Immature natural killer cell (primary cell): ENCODE data around the gene NT5DC1. TPM values are rescaled to one million over a fixed set of nuclear protein-coding genes. Genes with fewer than 3 reads are reported as not detected.

Source experiments
- DNase-seq, 3 donors: peaks; one replicate each; pipeline ENCODE4 v3.0.0; 2022; ENCODE audit warnings: mixed read lengths in 1 of 3
- H3K27ac Mint-ChIP-seq, 6 donors: one replicate each; pipeline ENCODE4 v1.8.0; 2020; ENCODE audit warnings: mixed read lengths in 6 of 6, mild to moderate bottlenecking in 5 of 6, inconsistent platforms in 4 of 6, moderate library complexity in 3 of 6
- H3K27me3 Mint-ChIP-seq, 3 donors: one replicate each; pipeline ENCODE4 v1.8.0; 2020 to 2021; ENCODE audit warnings: low read depth in 3 of 3, mild to moderate bottlenecking in 3 of 3, mixed read lengths in 3 of 3, moderate library complexity in 3 of 3, inconsistent platforms in 1 of 3
- H3K36me3 Mint-ChIP-seq, 3 donors: one replicate each; pipeline ENCODE4 v1.8.0; 2020; ENCODE audit warnings: mixed read lengths in 3 of 3, inconsistent platforms in 2 of 3, mild to moderate bottlenecking in 2 of 3
- H3K4me1 Mint-ChIP-seq, 2 donors: one replicate each; pipeline ENCODE4 v1.8.0; 2020; ENCODE audit warnings: inconsistent platforms in 2 of 2, mild to moderate bottlenecking in 2 of 2, mixed read lengths in 2 of 2, moderate library complexity in 1 of 2
- H3K4me3 Mint-ChIP-seq, 5 donors: one replicate each; pipeline ENCODE4 v1.8.0; 2020; ENCODE audit warnings: mild to moderate bottlenecking in 5 of 5, mixed read lengths in 5 of 5, inconsistent platforms in 3 of 5, moderate library complexity in 3 of 5
- H3K9me3 Mint-ChIP-seq, 6 donors: one replicate each; pipeline ENCODE4 v1.8.0; 2020; ENCODE audit warnings: mild to moderate bottlenecking in 6 of 6, mixed read lengths in 6 of 6, inconsistent platforms in 4 of 6, moderate library complexity in 3 of 6
- polyA plus RNA-seq, 3 donors: library from polyadenylated mRNA; unstranded; fragments of 300-500 nt; fragmentation: Illumina TruSeq; gene quantifications; one replicate each; pipeline ENCODE4 v1.2.3, GENCODE V29; 2021

The NT5DC1 gene
- polyA plus RNA-seq, 3 donors from 2014 or later: 30.6 to 44.8 (median 35.9) TPM

- no peak overlapping the region for H3K27ac Mint-ChIP-seq
- peaks cover 4 to 22% (median 7%) of the 10 kb centered on the region in 3 donors for H3K36me3 Mint-ChIP-seq
- H3K27me3 Mint-ChIP-seq: no peaks in the 10 kb centered on the region
- H3K4me1 Mint-ChIP-seq: peaks cover 4 to 13% of the 10 kb centered on the region in 2 donors
- H3K4me3 Mint-ChIP-seq: no peak overlapping the region
- no peaks in the 10 kb centered on the region for H3K9me3 Mint-ChIP-seq
- no peak for DNase-seq
These were observed 27.3 kb downstream of the NT5DC1 start for GRCh38 chr6:116127771-116128493.

GRCh38 chr6:116133453-116133852, 32.8 kb downstream of the NT5DC1 start:
- peaks cover 3 to 26% (median 5%) of the 10 kb centered on the region in 3 donors for H3K36me3 Mint-ChIP-seq

GRCh38 chr6:116136373-116136772, 35.7 kb downstream of the NT5DC1 start:
- Mint-ChIP-seq H3K36me3 (peaks cover 3 to 22% (median 5%) of the 10 kb centered on the region in 3 donors), H3K27me3 (peaks cover 4 to 5% (median 4%) of the 10 kb centered on the region in 3 donors), H3K9me3 (no peaks in the 10 kb centered on the region), H3K27ac (peak overlapping the region; percentile 71 to 93 (median 83)), H3K4me3 (peak overlapping the region; percentile 48 to 70 (median 61)), H3K4me1 (peaks cover 17 to 25% of the 10 kb centered on the region in 2 donors)
- DNase-seq: no peak

More at GRCh38 chr6:116133453-116133852, 32.8 kb downstream of the NT5DC1 start:
- Mint-ChIP-seq H3K9me3 (no peaks in the 10 kb centered on the region), H3K27ac (no peak overlapping the region), H3K27me3 (peaks cover 2 to 5% (median 4%) of the 10 kb centered on the region in 3 donors), H3K4me3 (no peak overlapping the region), H3K4me1 (peaks cover 17 to 29% of the 10 kb centered on the region in 2 donors)
- no peak for DNase-seq

GRCh38 chr6:116136933-116137340, 36.3 kb downstream of the NT5DC1 start:
- peak; percentile 78 to 83 (median 81) for DNase-seq
- Mint-ChIP-seq H3K27ac (peak overlapping the region; percentile 71 to 93 (median 83)), H3K9me3 (no peaks in the 10 kb centered on the region), H3K27me3 (peaks cover 4 to 5% (median 4%) of the 10 kb centered on the region in 3 donors), H3K4me1 (peaks cover 17 to 25% of the 10 kb centered on the region in 2 donors), H3K36me3 (peaks cover under 1 to 22% (median 5%) of the 10 kb centered on the region in 3 donors), H3K4me3 (peak overlapping the region; percentile 48 to 70 (median 61))

GRCh38 chr6:116139917-116140316, 39.3 kb downstream of the NT5DC1 start:
- Mint-ChIP-seq H3K9me3 (no peaks in the 10 kb centered on the region), H3K4me1 (peaks cover 15 to 25% of the 10 kb centered on the region in 2 donors), H3K4me3 (no peak overlapping the region), H3K36me3 (peaks cover 0 to 7% (median 4%) of the 10 kb centered on the region in 3 donors), H3K27me3 (peaks cover 4 to 5% (median 4%) of the 10 kb centered on the region in 3 donors), H3K27ac (peak overlapping the region in 3 of 6 donors; percentile 15 to 71 (median 57))
- DNase-seq: no peak

- H3K27me3 Mint-ChIP-seq: peaks cover 0 to 2% (median 0%) of the 10 kb centered on the region in 3 donors
- no peaks in the 10 kb centered on the region for H3K9me3 Mint-ChIP-seq
- H3K4me1 Mint-ChIP-seq: no peaks in the 10 kb centered on the region
- H3K36me3 Mint-ChIP-seq: peaks cover 0 to 7% (median 4%) of the 10 kb centered on the region in 3 donors
- no peak overlapping the region for H3K4me3 Mint-ChIP-seq
- no peak overlapping the region for H3K27ac Mint-ChIP-seq
- no peak for DNase-seq
These were observed 44.0 kb downstream of the NT5DC1 start for GRCh38 chr6:116144605-116145004.

GRCh38 chr6:116145803-116146675, 45.4 kb downstream of the NT5DC1 start:
- H3K9me3 Mint-ChIP-seq: no peaks in the 10 kb centered on the region
- H3K4me3 Mint-ChIP-seq: no peak overlapping the region
- H3K27me3 Mint-ChIP-seq: no peaks in the 10 kb centered on the region
- no peaks in the 10 kb centered on the region for H3K4me1 Mint-ChIP-seq
- DNase-seq: no peak
- H3K27ac Mint-ChIP-seq: no peak overlapping the region
- H3K36me3 Mint-ChIP-seq: peaks cover 0 to 7% (median 4%) of the 10 kb centered on the region in 3 donors

- no peak for DNase-seq
- no peak overlapping the region for H3K4me3 Mint-ChIP-seq
- H3K9me3 Mint-ChIP-seq: no peaks in the 10 kb centered on the region
- no peaks in the 10 kb centered on the region for H3K4me1 Mint-ChIP-seq
- no peak overlapping the region for H3K27ac Mint-ChIP-seq
- H3K27me3 Mint-ChIP-seq: no peaks in the 10 kb centered on the region
- H3K36me3 Mint-ChIP-seq: peaks cover 0 to 7% (median 3%) of the 10 kb centered on the region in 3 donors
These were observed 52.0 kb downstream of the NT5DC1 start for GRCh38 chr6:116152620-116153019.

GRCh38 chr6:116154887-116155286, 54.2 kb downstream of the NT5DC1 start:
- Mint-ChIP-seq H3K36me3 (peaks cover 3 to 11% (median 7%) of the 10 kb centered on the region in 3 donors), H3K4me3 (no peak overlapping the region), H3K27ac (no peak overlapping the region), H3K27me3 (no peaks in the 10 kb centered on the region), H3K4me1 (no peaks in the 10 kb centered on the region), H3K9me3 (no peaks in the 10 kb centered on the region)
- DNase-seq: no peak

- Mint-ChIP-seq H3K27ac (peak overlapping the region in 1 of 6 donors; percentile 2), H3K4me1 (no peaks in the 10 kb centered on the region), H3K27me3 (no peaks in the 10 kb centered on the region), H3K4me3 (no peak overlapping the region), H3K9me3 (no peaks in the 10 kb centered on the region), H3K36me3 (peaks cover 7 to 15% (median 13%) of the 10 kb centered on the region in 3 donors)
- no peak for DNase-seq
These were observed 56.0 kb downstream of the NT5DC1 start for GRCh38 chr6:116156405-116157326.

GRCh38 chr6:116157391-116157790, 56.7 kb downstream of the NT5DC1 start:
- Mint-ChIP-seq H3K4me1 (no peaks in the 10 kb centered on the region), H3K27ac (no peak overlapping the region), H3K4me3 (no peak overlapping the region), H3K27me3 (no peaks in the 10 kb centered on the region), H3K9me3 (no peaks in the 10 kb centered on the region), H3K36me3 (peaks cover 7 to 15% (median 13%) of the 10 kb centered on the region in 3 donors)
- no peak for DNase-seq

GRCh38 chr6:116158641-116159040, 58.0 kb downstream of the NT5DC1 start:
- Mint-ChIP-seq H3K27ac (no peak overlapping the region), H3K36me3 (peaks cover 14 to 19% (median 15%) of the 10 kb centered on the region in 3 donors), H3K9me3 (peaks cover 0 to 2% (median 0%) of the 10 kb centered on the region in 6 donors), H3K4me3 (no peak overlapping the region), H3K27me3 (no peaks in the 10 kb centered on the region), H3K4me1 (no peaks in the 10 kb centered on the region)
- no peak for DNase-seq
